HG03432 (cell line): ENCODE data around the gene IGFBP7.
A peak's percentile ranks its signal among the peaks of the same experiment; 100 is the strongest.

Experiments used
- ATAC-seq: cut with Tn5 transposase; IDR thresholded peaks from one replicate; pipeline ENCODE4 v1.9.1; 2021; ENCODE audit warnings: mild to moderate bottlenecking, moderate library complexity; ENCODE audit not compliant: unreplicated experiment

Gene IGFBP7, protein sequence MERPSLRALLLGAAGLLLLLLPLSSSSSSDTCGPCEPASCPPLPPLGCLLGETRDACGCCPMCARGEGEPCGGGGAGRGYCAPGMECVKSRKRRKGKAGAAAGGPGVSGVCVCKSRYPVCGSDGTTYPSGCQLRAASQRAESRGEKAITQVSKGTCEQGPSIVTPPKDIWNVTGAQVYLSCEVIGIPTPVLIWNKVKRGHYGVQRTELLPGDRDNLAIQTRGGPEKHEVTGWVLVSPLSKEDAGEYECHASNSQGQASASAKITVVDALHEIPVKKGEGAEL

GRCh38 chr4:57109847-57110639, at the start of gene IGFBP7:
TSS of gene IGFBP7 (minus strand) at chr4:57110385. CDS start at chr4:57110351, 34 bp downstream.
- peak; percentile 55 for ATAC-seq

- ATAC-seq = no peak
Observed at GRCh38 chr4:57159866-57160265, 49.7 kb upstream of the IGFBP7 start.

DNA sequence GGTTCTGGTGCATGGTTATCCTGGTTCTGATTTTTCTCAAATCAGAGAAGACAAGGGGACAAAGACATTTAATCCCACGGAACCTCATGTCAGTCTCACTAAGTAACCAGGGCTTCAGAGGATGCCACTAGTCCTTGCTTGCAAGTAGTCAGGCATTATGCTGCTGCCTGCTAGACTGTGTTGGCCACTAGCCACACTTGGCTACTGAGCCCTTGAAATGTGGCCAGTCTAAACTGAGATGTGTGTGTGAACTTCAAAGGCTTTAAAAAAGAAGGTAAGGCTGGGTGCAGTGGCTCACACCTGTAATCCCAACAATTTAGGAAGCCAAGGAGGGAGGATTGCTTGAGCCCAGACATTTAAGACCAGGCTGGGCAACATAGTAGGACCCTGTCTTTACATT, 48.6 kb upstream of the IGFBP7 start:
- ATAC-seq = no peak

DNA sequence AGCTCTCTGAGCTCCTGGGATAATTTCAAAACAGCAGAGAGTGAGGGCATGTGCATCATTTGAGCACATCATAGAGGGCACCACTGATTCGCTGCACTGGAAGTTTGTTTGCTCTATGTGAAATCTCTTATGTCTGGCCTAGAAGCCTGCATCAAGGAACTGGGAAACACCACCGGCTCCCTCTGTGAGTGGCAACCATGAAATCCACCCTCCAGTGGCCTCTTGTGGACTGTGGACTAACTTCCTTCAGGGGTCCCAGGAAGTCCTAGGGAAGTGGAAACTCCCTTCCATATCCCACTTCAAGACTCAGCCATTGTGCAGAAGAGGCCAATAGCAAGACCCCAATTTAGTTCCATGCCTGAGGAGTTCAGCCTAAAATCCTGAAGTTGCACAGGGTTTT, 48.0 kb upstream of the IGFBP7 start:
- ATAC-seq = no peak

DNA sequence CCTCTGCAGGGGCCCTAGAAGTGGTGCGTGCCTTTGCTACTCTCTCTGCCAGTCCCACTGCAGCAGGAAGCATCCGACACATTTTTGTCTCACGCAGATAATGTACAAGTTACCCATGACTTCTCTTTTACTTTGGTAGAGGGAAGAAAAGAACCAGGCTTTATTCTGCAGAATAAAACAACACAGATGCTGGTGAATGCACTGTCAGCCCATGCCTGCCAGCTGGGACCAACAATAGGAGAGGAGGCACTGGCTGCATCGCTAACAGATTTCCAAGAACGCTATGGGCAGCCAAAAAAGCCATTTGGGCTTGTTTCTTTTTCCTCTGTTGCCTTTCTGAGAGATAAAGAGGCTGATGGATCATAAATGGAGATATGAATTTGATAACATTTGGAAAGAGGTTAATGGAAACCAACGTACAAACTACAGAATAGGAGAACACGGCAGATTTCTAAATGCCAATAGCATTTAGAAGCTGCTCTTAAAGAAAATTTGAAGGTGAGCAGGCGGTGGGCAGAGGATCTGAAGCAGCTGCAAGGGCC, 47.5 kb upstream of the IGFBP7 start:
- ATAC-seq = no peak

DNA sequence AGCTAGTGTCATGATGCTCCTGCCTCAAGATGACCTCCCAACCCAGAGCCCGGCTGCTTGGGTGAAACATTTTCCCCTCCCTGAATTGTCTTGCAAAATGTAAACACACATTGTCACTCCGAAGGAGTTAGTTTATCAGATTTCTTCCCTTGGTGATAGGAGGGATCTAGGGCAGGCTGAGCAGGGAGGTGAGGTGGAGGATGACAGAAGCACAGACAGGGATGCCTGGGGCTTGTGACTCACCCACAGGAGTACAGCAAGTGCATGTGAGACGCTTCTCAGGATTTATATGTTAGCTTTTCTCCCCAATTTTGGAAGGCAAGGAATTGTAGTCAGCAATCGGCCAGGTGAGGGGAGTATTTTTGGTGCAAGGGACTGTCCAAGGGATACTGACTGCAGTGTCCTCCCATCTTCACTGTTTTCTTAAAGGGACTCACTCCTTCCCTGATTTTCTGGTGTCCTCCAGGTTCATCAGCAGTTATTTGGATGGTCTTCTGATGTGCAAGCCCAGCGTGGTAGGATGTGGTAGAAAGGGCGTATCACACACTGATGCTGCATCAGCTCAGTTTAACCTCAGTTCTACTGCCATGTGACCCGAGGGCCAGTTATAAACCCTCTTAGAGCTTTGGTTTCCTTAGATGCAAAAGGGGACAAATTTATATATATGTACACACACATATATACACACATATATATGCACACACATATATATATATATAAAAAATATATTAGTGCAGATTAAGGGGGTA, 46.2 kb upstream of the IGFBP7 start:
- ATAC-seq = no peak

DNA sequence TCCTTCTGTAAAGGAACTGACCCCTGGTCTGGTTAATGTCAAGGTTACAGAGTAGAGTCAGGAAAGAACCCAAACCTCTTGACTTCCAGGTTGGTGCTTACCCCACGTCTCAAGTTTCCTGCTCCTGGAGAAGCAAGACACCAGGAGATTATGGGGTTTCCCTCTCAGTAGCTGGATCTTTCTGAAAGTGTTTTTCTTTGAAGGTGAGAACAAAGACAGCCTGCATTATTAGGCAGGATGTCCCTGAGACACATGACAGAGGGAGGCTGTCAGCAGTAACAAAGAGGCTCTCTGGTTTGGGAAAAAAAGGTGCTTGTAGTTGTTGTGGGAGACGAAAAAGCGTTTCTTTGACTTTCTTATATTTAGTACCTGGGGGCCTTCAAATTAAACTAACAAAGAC, 44.7 kb upstream of the IGFBP7 start:
- ATAC-seq = no peak

- no peak for ATAC-seq
Observed at GRCh38 chr4:57154191-57154590, 44.0 kb upstream of the IGFBP7 start.

GRCh38 chr4:57153207-57153606, 43.0 kb upstream of the IGFBP7 start:
- ATAC-seq = no peak

DNA sequence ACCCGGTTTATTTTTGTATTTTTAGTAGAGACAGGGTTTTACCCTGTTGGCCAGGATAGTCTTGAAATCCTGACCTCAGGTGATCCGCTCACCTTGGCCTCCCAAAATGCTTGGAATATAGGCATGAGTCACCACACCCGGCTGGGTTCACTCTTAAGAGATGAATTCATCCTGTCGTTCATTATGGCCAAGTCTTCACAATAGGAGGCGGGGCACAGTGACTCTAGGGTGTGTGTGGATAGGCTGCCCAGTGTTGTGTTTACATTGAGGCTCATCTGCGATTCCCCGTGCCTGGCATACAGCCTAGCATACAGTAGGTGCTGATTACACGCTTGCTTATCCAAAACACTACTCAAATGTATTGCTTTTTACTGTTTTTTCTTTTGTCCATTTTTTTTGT, 41.3 kb upstream of the IGFBP7 start:
- no peak for ATAC-seq

DNA sequence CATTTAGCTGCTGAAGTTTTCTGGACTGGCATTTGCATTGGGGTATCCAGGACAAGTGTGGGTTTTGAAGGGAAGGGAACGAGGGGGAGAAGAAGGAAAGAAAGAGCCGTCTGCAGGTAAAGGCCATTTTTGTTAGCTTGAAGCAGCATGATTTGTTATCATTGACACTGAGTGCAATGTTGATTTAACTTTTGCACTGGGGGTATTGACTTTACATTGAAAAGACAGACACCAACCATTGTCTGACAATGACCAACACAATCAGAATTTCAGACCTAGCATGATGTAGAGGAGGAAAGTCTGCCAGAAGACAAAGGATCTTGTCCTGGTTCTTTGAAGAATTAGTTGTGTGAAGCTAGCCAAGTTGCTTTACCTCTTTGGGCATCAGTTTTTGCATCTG, 39.6 kb upstream of the IGFBP7 start:
- no peak for ATAC-seq

GRCh38 chr4:57148831-57149505, 38.8 kb upstream of the IGFBP7 start:
- no peak for ATAC-seq

GRCh38 chr4:57148177-57148576, 38.0 kb upstream of the IGFBP7 start:
- ATAC-seq = no peak

- ATAC-seq = no peak
Observed at GRCh38 chr4:57147335-57148060, 37.3 kb upstream of the IGFBP7 start.

GRCh38 chr4:57146444-57146843, 36.3 kb upstream of the IGFBP7 start:
- no peak for ATAC-seq

DNA sequence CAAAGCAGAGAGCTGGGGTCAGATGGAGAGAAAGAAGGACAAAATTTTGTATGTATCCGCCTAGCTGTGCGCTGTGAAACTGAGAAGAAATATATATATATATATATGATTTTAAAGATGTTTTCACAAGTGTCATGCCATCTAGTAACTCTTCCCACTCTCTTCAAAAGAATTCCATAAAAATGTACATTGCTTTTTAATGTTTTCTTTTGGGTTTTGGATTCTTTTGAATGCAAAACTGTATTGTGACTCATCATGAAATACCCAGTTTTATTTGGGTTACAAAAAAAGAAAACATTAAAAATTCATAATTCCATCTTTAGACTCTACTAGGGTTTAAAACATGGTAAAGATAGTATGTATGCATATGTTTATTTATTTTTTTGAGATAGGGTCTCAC, 34.3 kb upstream of the IGFBP7 start:
- no peak for ATAC-seq

GRCh38 chr4:57139783-57140182, 29.6 kb upstream of the IGFBP7 start:
- no peak for ATAC-seq

DNA sequence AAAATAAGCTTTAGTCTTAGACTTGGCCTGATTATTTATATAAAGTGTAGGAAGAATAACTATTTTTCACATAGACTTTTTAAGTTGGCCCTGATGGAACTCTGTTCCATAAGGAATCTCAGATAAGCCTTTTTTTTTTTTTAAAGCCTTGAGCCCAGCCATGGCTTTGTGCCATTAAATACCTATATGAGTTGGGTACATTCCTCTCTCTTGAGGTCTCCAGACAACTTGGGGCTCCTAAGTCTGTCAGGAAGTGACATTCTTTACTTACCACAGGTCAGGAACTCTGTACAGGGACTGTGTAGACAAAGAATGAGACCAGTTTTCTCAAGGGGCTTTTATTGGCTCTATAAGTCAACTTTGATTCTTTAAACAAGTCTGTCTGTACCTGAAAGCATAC, 27.1 kb upstream of the IGFBP7 start:
- no peak for ATAC-seq

GRCh38 chr4:57136281-57136680, 26.1 kb upstream of the IGFBP7 start:
- no peak for ATAC-seq

DNA sequence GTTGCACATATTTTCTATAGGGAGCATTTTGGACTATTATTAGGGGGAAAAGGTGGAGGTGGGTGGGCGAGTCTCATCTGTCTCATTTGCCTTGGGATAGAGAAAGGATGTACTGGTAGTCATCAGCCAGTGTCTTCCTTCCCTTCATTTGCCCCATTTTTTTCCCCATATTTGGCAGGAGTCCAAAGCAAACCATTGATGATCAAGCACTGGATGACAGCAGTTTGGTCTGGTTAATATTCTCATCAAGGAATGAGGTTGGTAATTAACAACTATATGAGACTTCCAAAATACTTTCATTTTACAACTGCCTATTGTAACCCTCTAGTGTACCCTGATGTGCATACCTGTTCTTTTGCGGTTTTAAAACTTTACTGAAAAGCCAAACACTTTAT, 22.6 kb upstream of the IGFBP7 start:
- ATAC-seq = no peak
